Omental fat pad (tissue), 4 donors: ENCODE data around the gene BPIFB3. TPM values are rescaled to one million over a fixed set of nuclear protein-coding genes. Genes with fewer than 3 reads are reported as not detected.

Experiments used
- ATAC-seq: fragments of 150-250 bp; one replicate; pipeline ENCODE4 v1.9.1; 2016; ENCODE audit warnings: mild to moderate bottlenecking, moderate library complexity; ENCODE audit not compliant: low FRiP score
- DNase-seq: peaks from one replicate; pipeline ENCODE4 v3.0.0-alpha.2; 2019; ENCODE audit warnings: low spot score
- CTCF ChIP-seq, 3 donors: fragments of 450-650 bp; IDR thresholded peaks; one replicate each; pipeline ENCODE4 v1.5.1; 2016 to 2017; ENCODE audit warnings: antibody characterized with exemption in 3 of 3, mild to moderate bottlenecking in 3 of 3, moderate library complexity in 2 of 3
- total RNA-seq, 4 donors: library from RNA; depleted of rRNA; stranded (reverse); fragments of >200 nt; gene quantifications; one replicate each; pipeline ENCODE4 v1.1.0, GENCODE V29; 2016

The BPIFB3 gene
- total RNA-seq, 4 donors from 2014 or later = not detected

GRCh38 chr20:33064572-33065287 is 11.0 kb downstream of the BPIFB3 start:
- no peak for DNase-seq
- no peak for ATAC-seq
- TF ChIP-seq CTCF (IDR thresholded peaks at IDR 0.05) = no peak

- no peak for TF ChIP-seq CTCF (IDR thresholded peaks at IDR 0.05)
- ATAC-seq = no peak
Observed at GRCh38 chr20:33065785-33066184, 12.1 kb downstream of the BPIFB3 start.

GRCh38 chr20:33067806-33068205 is 14.1 kb downstream of the BPIFB3 start:
- no peak for DNase-seq
- no peak for TF ChIP-seq CTCF (IDR thresholded peaks at IDR 0.05)
- ATAC-seq = no peak

More at GRCh38 chr20:33065785-33066184, 12.1 kb downstream of the BPIFB3 start:
- no peak for DNase-seq

DNA sequence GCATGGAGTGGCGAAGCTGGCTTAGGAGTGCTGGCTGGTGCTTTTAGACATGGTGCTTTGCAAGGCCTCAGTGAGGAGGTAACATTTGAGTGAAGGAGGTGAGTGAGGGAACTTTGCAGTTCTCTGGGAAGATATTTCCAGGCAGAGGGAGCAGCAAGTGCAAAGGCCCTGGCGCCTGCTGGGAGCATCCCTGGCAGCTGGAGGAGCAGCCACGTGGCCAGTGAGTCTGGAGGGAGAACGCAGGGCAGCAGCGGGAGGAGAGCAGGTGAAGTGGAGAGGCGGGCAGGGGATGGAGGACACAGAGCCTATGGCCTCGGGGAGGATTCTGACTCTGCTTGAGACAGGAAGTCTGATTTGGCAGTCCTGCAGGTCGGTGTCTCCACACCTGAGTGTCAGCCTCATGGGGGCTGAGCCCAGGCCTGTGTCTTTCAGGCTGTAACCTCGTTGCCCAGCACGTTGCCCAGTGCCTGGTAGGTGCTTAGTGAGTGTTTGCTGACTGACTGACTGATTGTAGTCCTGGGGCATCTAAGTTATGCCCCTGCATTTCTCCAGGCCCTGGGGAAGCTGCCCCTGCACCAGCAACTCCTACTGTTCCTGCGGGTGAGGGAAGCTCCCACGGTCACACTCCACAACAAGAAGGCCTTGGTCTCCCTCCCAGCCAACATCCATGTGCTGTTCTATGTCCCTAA is 14.7 kb downstream of the BPIFB3 start:
- no peak for TF ChIP-seq CTCF (IDR thresholded peaks at IDR 0.05)
- DNase-seq (no peak), ATAC-seq (no peak)

DNA sequence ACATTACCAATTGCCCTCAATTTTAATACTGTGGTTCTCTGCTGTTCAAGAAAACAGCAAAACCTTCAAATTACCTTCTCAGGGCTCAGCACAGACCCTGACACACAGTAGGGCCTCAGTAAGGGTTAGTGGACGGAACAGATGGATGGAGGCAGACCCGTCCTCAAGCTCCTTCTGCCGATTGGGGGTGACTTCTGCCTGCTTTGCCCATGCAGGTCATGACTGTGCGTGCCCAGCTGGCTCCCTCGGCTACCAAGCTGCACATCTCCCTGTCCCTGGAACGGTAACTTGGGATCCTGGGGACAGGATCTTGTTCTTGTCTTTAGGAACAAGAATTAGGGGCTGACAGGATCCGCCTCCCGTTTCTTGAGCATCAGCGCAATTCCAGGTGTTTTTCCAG is 16.0 kb downstream of the BPIFB3 start:
- no peak for TF ChIP-seq CTCF (IDR thresholded peaks at IDR 0.05)
- DNase-seq = no peak

DNA sequence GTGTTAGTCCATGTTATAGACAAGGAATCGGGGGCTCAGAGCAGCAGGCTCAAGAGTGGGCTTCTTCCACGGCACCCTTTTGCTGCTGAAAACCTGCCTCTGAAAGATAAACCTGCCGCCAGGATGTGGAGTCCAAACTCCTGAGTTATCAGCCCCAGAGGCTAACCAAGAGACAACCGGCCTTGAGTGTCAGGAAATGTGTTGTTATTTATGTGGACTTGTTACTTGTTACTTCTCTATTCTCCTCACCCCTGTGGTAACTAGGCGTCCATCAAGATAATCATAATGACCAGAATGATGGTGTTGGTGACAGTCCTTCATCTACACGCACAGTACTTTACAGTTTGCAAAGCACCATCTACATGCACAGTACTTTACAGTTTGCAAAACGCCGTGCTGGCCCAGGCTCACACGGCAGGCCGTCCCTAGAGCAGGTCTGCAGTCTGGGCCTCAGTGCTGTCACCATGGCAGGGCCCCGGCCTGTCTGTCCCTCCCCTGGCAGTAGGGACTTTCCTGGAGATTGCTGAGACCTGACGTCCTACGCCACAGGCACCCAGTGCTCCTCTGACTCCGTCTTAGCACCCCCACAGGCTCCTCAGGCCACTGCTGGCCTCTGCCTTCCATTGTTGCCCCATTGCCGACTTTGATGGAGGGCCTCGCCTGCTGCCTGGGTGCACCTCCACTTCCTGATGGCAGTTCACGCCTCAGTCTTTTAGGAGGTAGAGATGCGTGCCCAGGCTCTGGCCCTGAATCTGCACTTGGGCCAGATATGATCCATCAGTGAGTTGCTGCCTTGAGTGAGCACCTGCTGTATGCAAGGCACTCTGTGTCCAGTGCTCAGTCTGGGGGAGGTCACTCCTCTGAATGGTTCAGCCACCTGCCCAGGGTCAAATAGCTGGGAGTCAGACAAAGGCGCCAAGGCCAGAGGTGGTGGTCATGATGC is 16.7 kb downstream of the BPIFB3 start:
- ATAC-seq (no peak), DNase-seq (no peak)
- no peak for TF ChIP-seq CTCF (IDR thresholded peaks at IDR 0.05)

More for the DNA sequence above, 16.0 kb downstream of the BPIFB3 start:
- ATAC-seq = no peak
